GM23248 (cell line): Measurements from ENCODE around the gene RHBDL3. TPM values are rescaled to one million over a fixed set of nuclear protein-coding genes. Genes with fewer than 3 reads are reported as not detected.

Experiments used
- DNase-seq: peaks from one replicate; pipeline ENCODE4 v3.0.0-alpha.2; 2015
- H2AFZ ChIP-seq: fragments of 200-600 bp; sonication (generic); 2 replicates; pipeline ENCODE4 v1.6.1; 2016; ENCODE audit warnings: antibody characterized with exemption
- H3F3A ChIP-seq: fragments of 200-600 bp; sonication (generic); 2 replicates; pipeline ENCODE4 v1.6.1; 2016; ENCODE audit warnings: mild to moderate bottlenecking, antibody characterized with exemption, mixed run types; ENCODE audit not compliant: insufficient read depth
- H3K27ac ChIP-seq: fragments of 200-600 bp; sonication (generic); 2 replicates; pipeline ENCODE4 v1.5.1; 2016; ENCODE audit warnings: mild to moderate bottlenecking
- H3K27me3 ChIP-seq: fragments of 200-600 bp; sonication (generic); replicated peaks from 2 replicates; pipeline ENCODE4 v1.6.1; 2016; ENCODE audit warnings: mild to moderate bottlenecking; ENCODE audit not compliant: insufficient read depth
- H3K36me3 ChIP-seq: fragments of 200-600 bp; sonication (generic); 2 replicates; pipeline ENCODE4 v1.6.1; 2016; ENCODE audit warnings: low read depth, mild to moderate bottlenecking
- H3K4me1 ChIP-seq: fragments of 200-600 bp; sonication (generic); 2 replicates; pipeline ENCODE4 v1.6.1; 2016; ENCODE audit warnings: mild to moderate bottlenecking; ENCODE audit not compliant: insufficient read depth
- H3K4me2 ChIP-seq: fragments of 200-600 bp; sonication (generic); one replicate; pipeline ENCODE4 v1.6.1; 2016; ENCODE audit warnings: mild to moderate bottlenecking; ENCODE audit not compliant: unreplicated experiment
- H3K4me3 ChIP-seq: fragments of 200-600 bp; sonication (generic); 2 replicates; pipeline ENCODE4 v1.5.1; 2016; ENCODE audit warnings: mild to moderate bottlenecking
- H3K79me2 ChIP-seq: fragments of 200-600 bp; sonication (generic); 2 replicates; pipeline ENCODE4 v1.6.1; 2016; ENCODE audit warnings: mild to moderate bottlenecking; ENCODE audit not compliant: insufficient read depth
- H3K9ac ChIP-seq: fragments of 200-600 bp; sonication (generic); 2 replicates; pipeline ENCODE4 v1.6.1; 2016; ENCODE audit warnings: mild to moderate bottlenecking
- H3K9me2 ChIP-seq: fragments of 200-600 bp; sonication (generic); 2 replicates; pipeline ENCODE4 v1.6.1; 2016; ENCODE audit warnings: mixed run types, mild to moderate bottlenecking, moderate library complexity; ENCODE audit not compliant: insufficient read depth
- H3K9me3 ChIP-seq: fragments of 200-600 bp; sonication (generic); one replicate; pipeline ENCODE4 v1.6.1; 2017; ENCODE audit warnings: low read depth
- H4K20me1 ChIP-seq: fragments of 200-600 bp; sonication (generic); 2 replicates; pipeline ENCODE4 v1.6.0; 2016; ENCODE audit not compliant: insufficient read depth
- EZH2 ChIP-seq: fragments of 200-600 bp; sonication (generic); IDR thresholded peaks from 2 replicates; pipeline ENCODE4 v1.6.1; 2018; ENCODE audit warnings: antibody characterized with exemption, mild to moderate bottlenecking; ENCODE audit not compliant: insufficient read depth, poor library complexity, severe bottlenecking
- EZH2phosphoT487 ChIP-seq: fragments of 200-600 bp; sonication (generic); IDR thresholded peaks from 2 replicates; pipeline ENCODE4 v1.6.1; 2018; ENCODE audit warnings: antibody characterized with exemption, moderate library complexity, mild to moderate bottlenecking, low read depth; ENCODE audit not compliant: insufficient read depth
- WGBS, 2 experiments: methylation state at CpG; one replicate each; pipeline ENCODE4 v1.1.6; 2015 to 2017; ENCODE audit warnings: low lambda C conversion rate in 2 of 2, low coverage in 1 of 2; ENCODE audit errors: missing lambda C conversion rate in 2 of 2; 5-methylcytosine and 5-hydroxymethylcytosine counted together
- in situ Hi-C: fragments of 300-500 bp; cut with MboI; formaldehyde crosslinking; loops from 2 replicates; pipeline ENCODE4 v1.15.0; 2020
- polyA plus RNA-seq: library from polyadenylated mRNA; unstranded; fragments of >200 nt; fragmentation: Nextera tagmentation; extraction: Ambion mirVana; gene quantifications from 2 replicates; pipeline ENCODE4 v1.2.1, GENCODE V29; 2016
- total RNA-seq: library from RNA; depleted of rRNA; stranded (reverse); fragments of >200 nt; shearing (Covaris generic); gene quantifications from 2 replicates; pipeline ENCODE4 v1.2.3, GENCODE V29; 2014

RHBDL3 gene
- total and polyA plus RNA-seq, 2 experiments from 2014 or later, result 0.09 to 0.11 TPM

GRCh38 chr17:32264140-32264799 lies 1.4 kb upstream of the RHBDL3 start:
- 0 out of 2 replicates have a peak overlapping the region, but pooled peaks have one; percentile 56 for H2AFZ ChIP-seq
- no peaks in the 10 kb centered on the region for H3K9me2 ChIP-seq
- H3K4me2 ChIP-seq, result no peak overlapping the region
- in situ Hi-C loops, result no loop called here
- no peak overlapping the region for H3K27ac ChIP-seq
- DNase-seq, result peak; percentile 56
- H3K27me3 ChIP-seq, result peaks cover 32% of the 10 kb centered on the region
- H3F3A ChIP-seq, result 0 out of 2 replicates have a peak, but pooled peaks cover 3% of the 10 kb centered on the region
- H3K9me3 ChIP-seq, result no peaks in the 10 kb centered on the region
- no peak overlapping the region for H3K9ac ChIP-seq
- H4K20me1 ChIP-seq, result no peaks in the 10 kb centered on the region
- no peak overlapping the region for H3K4me3 ChIP-seq
- TF ChIP-seq EZH2, result no peak
- no peak for TF ChIP-seq EZH2phosphoT487
- WGBS, 2 experiments, result 46 to 56% methylated on average over 6 of the region's 6 CpGs
- no peaks in the 10 kb centered on the region for H3K4me1 ChIP-seq
- no peaks in the 10 kb centered on the region for H3K79me2 ChIP-seq
- H3K36me3 ChIP-seq, result no peaks in the 10 kb centered on the region

- WGBS, 2 experiments, result 16 to 27% methylated on average over 8 of the region's 8 CpGs
- Histone ChIP-seq H3F3A (0 out of 2 replicates have a peak, but pooled peaks cover 3% of the 10 kb centered on the region), H3K27me3 (peaks cover 32% of the 10 kb centered on the region)
Measured at GRCh38 chr17:32264823-32265191, 825 bp upstream of the RHBDL3 start.

DNA sequence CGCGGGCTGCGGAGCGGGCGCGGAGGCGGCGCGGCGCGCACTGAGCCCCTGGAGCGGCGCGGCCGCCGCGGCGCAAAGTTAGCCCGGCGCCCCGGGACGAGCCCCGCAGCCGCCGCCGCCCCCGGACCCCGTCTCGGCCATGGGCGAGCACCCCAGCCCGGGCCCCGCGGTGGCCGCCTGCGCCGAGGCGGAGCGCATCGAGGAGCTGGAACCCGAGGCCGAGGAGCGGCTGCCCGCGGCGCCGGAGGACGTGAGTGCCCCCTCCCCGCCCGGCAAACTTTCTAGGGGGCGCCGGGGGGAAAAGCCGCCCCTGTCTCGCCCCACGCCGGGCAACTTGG lies 388 bp downstream of the RHBDL3 start:
- H3K4me3 ChIP-seq, result peak overlapping the region; percentile 67

More at GRCh38 chr17:32264823-32265191, 825 bp upstream of the RHBDL3 start:
- in situ Hi-C loops, result no loop called here
- no peak overlapping the region for H3K27ac ChIP-seq
- TF ChIP-seq EZH2phosphoT487, result no peak
- no peak for TF ChIP-seq EZH2
- H3K4me1 ChIP-seq, result no peaks in the 10 kb centered on the region
- no peaks in the 10 kb centered on the region for H3K36me3 ChIP-seq
- H2AFZ ChIP-seq, result peak overlapping the region; percentile 56; the same call in 1 of the 2 replicates
- H3K9ac ChIP-seq, result no peak overlapping the region
- no peak for DNase-seq
- H3K9me2 ChIP-seq, result no peaks in the 10 kb centered on the region
- no peaks in the 10 kb centered on the region for H3K9me3 ChIP-seq
- H3K79me2 ChIP-seq, result no peaks in the 10 kb centered on the region
- no peaks in the 10 kb centered on the region for H4K20me1 ChIP-seq
- no peak overlapping the region for H3K4me2 ChIP-seq
- no peak overlapping the region for H3K4me3 ChIP-seq

GRCh38 chr17:32266389-32267301 lies 1.0 kb downstream of the RHBDL3 start:
- no peak overlapping the region for H3K9ac ChIP-seq
- DNase-seq, result peak; percentile 30
- in situ Hi-C loops, result no loop called here
- peak overlapping the region; percentile 12; the same call in 1 of the 2 replicates for H2AFZ ChIP-seq
- H3K79me2 ChIP-seq, result no peaks in the 10 kb centered on the region
- peaks cover 30% of the 10 kb centered on the region for H3K27me3 ChIP-seq
- H3K4me1 ChIP-seq, result no peaks in the 10 kb centered on the region
- TF ChIP-seq EZH2phosphoT487 (0 out of 2 replicates have a peak, but pooled peaks have one; percentile 83), EZH2 (peak; percentile 81)
- H3K36me3 ChIP-seq, result no peaks in the 10 kb centered on the region
- no peaks in the 10 kb centered on the region for H3K9me2 ChIP-seq
- WGBS, 2 experiments, result 2% methylated on average over 53 to 65 of the region's 78 CpGs
- 0 out of 2 replicates have a peak, but pooled peaks cover 8% of the 10 kb centered on the region for H3F3A ChIP-seq
- H3K27ac ChIP-seq, result no peak overlapping the region
- H3K4me2 ChIP-seq, result peak overlapping the region; percentile 70
- H3K4me3 ChIP-seq, result peak overlapping the region; percentile 67
- no peaks in the 10 kb centered on the region for H4K20me1 ChIP-seq
- H3K9me3 ChIP-seq, result no peaks in the 10 kb centered on the region

More for the DNA sequence above, 388 bp downstream of the RHBDL3 start:
- Histone ChIP-seq H3K4me1 (no peaks in the 10 kb centered on the region), H3K9me2 (no peaks in the 10 kb centered on the region), H4K20me1 (no peaks in the 10 kb centered on the region), H2AFZ (peak overlapping the region; percentile 12; the same call in 1 of the 2 replicates), H3K36me3 (no peaks in the 10 kb centered on the region), H3K4me2 (peak overlapping the region; percentile 70), H3K79me2 (no peaks in the 10 kb centered on the region), H3K27me3 (peaks cover 32% of the 10 kb centered on the region), H3K27ac (no peak overlapping the region), H3K9ac (no peak overlapping the region), H3K9me3 (no peaks in the 10 kb centered on the region), H3F3A (0 out of 2 replicates have a peak, but pooled peaks cover 3% of the 10 kb centered on the region)
- WGBS, 2 experiments, result 0% methylated on average over 6 to 46 of the region's 55 CpGs
- in situ Hi-C loops, result no loop called here
- TF ChIP-seq EZH2phosphoT487 (no peak), EZH2 (no peak)
- DNase-seq, result no peak
